A673 (cell line): ENCODE results near the gene CHST15. TPM values are rescaled to one million over a fixed set of nuclear protein-coding genes. Genes with fewer than 3 reads are reported as not detected.

Source experiments
- BruUV-seq: library from RNA; stranded (reverse); fragments of 400-500 nt; replicated peaks from 2 replicates; lab custom pipeline; 2021; lab: Mats Ljungman, UMichigan
- CTCF ChIA-PET: fragments of 300-600 bp; sonication (Branson Sonifier 250); formaldehyde crosslinking; loops from one replicate; lab custom pipeline; 2022; ENCODE audit warnings: antibody characterized with exemption; lab: Charles Lee
- POLR2A ChIA-PET: fragments of 300-600 bp; sonication (Branson Sonifier 250); formaldehyde crosslinking; loops from one replicate; lab custom pipeline; 2022; ENCODE audit warnings: antibody characterized with exemption; ENCODE audit not compliant: low non-redundant PET; lab: Charles Lee
- DNase-seq: peaks from one replicate; pipeline ENCODE4 v3.0.0-alpha.2; 2015; ENCODE audit warnings: low spot score
- H3K27ac ChIP-seq: fragments of 200-600 bp; sonication (generic); 2 replicates; pipeline ENCODE4 v1.5.1; 2016; ENCODE audit warnings: mixed run types, low read depth, mild to moderate bottlenecking, mixed read lengths, antibody characterized with exemption, low read length; ENCODE audit not compliant: poor library complexity, severe bottlenecking
- H3K27me3 ChIP-seq: fragments of 200-600 bp; sonication (generic); replicated peaks from 2 replicates; pipeline ENCODE4 v1.6.1; 2017; ENCODE audit warnings: mixed run types, low read depth, mild to moderate bottlenecking, mixed read lengths, antibody characterized with exemption, low read length; ENCODE audit not compliant: insufficient read depth, poor library complexity
- H3K36me3 ChIP-seq: fragments of 200-600 bp; sonication (generic); 2 replicates; pipeline ENCODE4 v1.6.1; 2016; ENCODE audit warnings: mixed run types, mild to moderate bottlenecking, mixed read lengths, antibody characterized with exemption, low read length; ENCODE audit not compliant: insufficient read depth, poor library complexity, severe bottlenecking
- H3K4me1 ChIP-seq: fragments of 200-600 bp; sonication (generic); 2 replicates; pipeline ENCODE4 v1.6.1; 2017; ENCODE audit warnings: mixed run types, mild to moderate bottlenecking, mixed read lengths, antibody characterized with exemption, low read length; ENCODE audit not compliant: insufficient read depth, poor library complexity, severe bottlenecking
- H3K4me3 ChIP-seq: fragments of 200-600 bp; sonication (generic); 2 replicates; pipeline ENCODE4 v1.5.1; 2016; ENCODE audit warnings: low read depth, mixed run types, mild to moderate bottlenecking, mixed read lengths, low read length; ENCODE audit not compliant: poor library complexity, severe bottlenecking
- H3K9me3 ChIP-seq: fragments of 200-600 bp; sonication (generic); 2 replicates; pipeline ENCODE4 v1.6.1; 2016; ENCODE audit warnings: mixed run types, low read depth, mild to moderate bottlenecking, mixed read lengths, antibody characterized with exemption, low read length; ENCODE audit not compliant: poor library complexity, severe bottlenecking
- CTCF ChIP-seq: fragments of 300-800, 200-600 bp; sonication (generic); conservative IDR thresholded peaks from 2 replicates; pipeline ENCODE4 v1.5.1; 2017; ENCODE audit warnings: low read depth, mild to moderate bottlenecking, antibody characterized with exemption, low read length, moderate library complexity, mixed read lengths
- EZH2 ChIP-seq: fragments of 200-600 bp; sonication (generic); IDR thresholded peaks from 2 replicates; pipeline ENCODE4 v1.6.1; 2017; ENCODE audit warnings: borderline replicate concordance, low read depth, mild to moderate bottlenecking, mixed read lengths, antibody characterized with exemption, low read length; ENCODE audit not compliant: poor library complexity, severe bottlenecking
- intact Hi-C: fragments of 100-400 bp; cut with micrococcal nuclease; formaldehyde crosslinking; loops from one replicate; pipeline ENCODE4 v1.10.0; 2022; ENCODE audit not compliant: unreplicated experiment
- total RNA-seq: library from RNA; stranded (reverse); gene quantifications from 2 replicates; pipeline ENCODE4 v1.2.3, GENCODE V29; 2021

CHST15 gene
- total RNA-seq, 1 experiment from 2014 or later, result 1.7 TPM

- Histone ChIP-seq H3K9me3 (no peaks in the 10 kb centered on the region), H3K4me3 (no peak overlapping the region), H3K4me1 (peaks cover 7% of the 10 kb centered on the region), H3K27ac (no peak overlapping the region), H3K36me3 (no peaks in the 10 kb centered on the region), H3K27me3 (no peaks in the 10 kb centered on the region)
- DNase-seq, result no peak
- ChIA-PET CTCF (no interaction called here), POLR2A (interaction anchor here (0.6 kb wide), 1 partner anchor 178 kb away, joined by 3 read pairs; no protein-coding TSS in a partner anchor)
- intact Hi-C loops, result no loop called here
- no peak for TF ChIP-seq EZH2
- no peak for TF ChIP-seq CTCF
- no TSS peak for BruUV-seq
Observed at GRCh38 chr10:124075231-124075955, 18.0 kb downstream of the CHST15 start.

DNA sequence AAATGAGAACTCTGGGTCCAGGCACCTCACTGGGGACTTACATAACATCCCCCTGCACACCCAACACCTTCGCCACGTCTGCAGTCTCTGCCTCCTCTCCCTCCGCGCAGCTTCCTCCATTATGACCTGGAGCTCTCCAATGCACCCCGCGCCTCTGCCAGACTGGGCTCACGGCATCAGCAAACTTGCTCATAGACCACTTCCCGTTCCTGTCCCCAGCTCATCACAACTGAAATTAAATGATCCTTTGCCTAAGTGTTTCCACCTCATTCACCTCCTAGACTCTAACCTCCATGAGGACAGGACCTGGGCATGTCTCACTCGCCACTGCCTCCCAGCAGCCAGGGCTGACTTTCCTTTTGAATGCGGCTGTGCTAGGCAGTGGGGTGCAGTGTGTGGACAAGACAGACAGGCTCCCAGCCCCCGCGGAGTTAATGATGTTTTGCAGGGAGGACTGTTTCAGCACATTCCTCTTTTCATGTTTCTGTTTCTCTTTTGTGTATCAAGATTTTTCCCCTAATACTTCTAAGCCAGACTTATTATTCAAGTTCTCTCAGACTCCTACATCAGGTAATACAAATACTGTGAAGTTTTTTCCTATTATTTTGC, 18.8 kb downstream of the CHST15 start:
- no peaks in the 10 kb centered on the region for H3K36me3 ChIP-seq
- ChIA-PET CTCF (no interaction called here), POLR2A (no interaction called here)
- intact Hi-C loops, result no loop called here
- no TSS peak for BruUV-seq
- DNase-seq, result no peak
- TF ChIP-seq CTCF (no peak), EZH2 (no peak)
- no peaks in the 10 kb centered on the region for H3K9me3 ChIP-seq
- H3K4me1 ChIP-seq, result peaks cover 7% of the 10 kb centered on the region
- no peak overlapping the region for H3K4me3 ChIP-seq
- H3K27me3 ChIP-seq, result no peaks in the 10 kb centered on the region
- H3K27ac ChIP-seq, result no peak overlapping the region

- Histone ChIP-seq H3K27me3 (no peaks in the 10 kb centered on the region), H3K9me3 (no peaks in the 10 kb centered on the region), H3K36me3 (no peaks in the 10 kb centered on the region), H3K27ac (no peak overlapping the region), H3K4me1 (peaks cover 7% of the 10 kb centered on the region), H3K4me3 (no peak overlapping the region)
- POLR2A ChIA-PET, result no interaction called here
- no peak for DNase-seq
- CTCF ChIA-PET, result no interaction called here
- no peak for TF ChIP-seq CTCF
- no peak for TF ChIP-seq EZH2
- BruUV-seq, result no TSS peak
- intact Hi-C loops, result no loop called here
Observed at GRCh38 chr10:124073978-124074377, 19.4 kb downstream of the CHST15 start.
